ENCODE measurements around the gene RSPH9. TPM values are rescaled to one million over a fixed set of nuclear protein-coding genes. Genes with fewer than 3 reads are reported as not detected.

The RSPH9 gene
- total and polyA plus RNA-seq, 2 donors from 2014 or later = 0.16 to 0.45 TPM

GRCh38 chr6:43673444-43674084 is 28.7 kb downstream of the RSPH9 start:
- Histone ChIP-seq H3K4me3 (ENCODE audit: low read length in 3 of 3) (no peak overlapping the region), H3K9me3 (ENCODE audit: control insufficient read depth in 2 of 3, insufficient read depth in 1 of 3, low read length in 3 of 3) (no peaks in the 10 kb centered on the region), H3K27me3 (ENCODE audit: control insufficient read depth, insufficient read depth, low read length) (no peaks in the 10 kb centered on the region), H3K36me3 (ENCODE audit: control insufficient read depth in 2 of 3, insufficient read depth in 3 of 3, low read length in 3 of 3) (peaks cover 2 to 57% (median 30%) of the 10 kb centered on the region in 3 donors), H3K27ac (ENCODE audit: low read depth in 2 of 2, low read length in 2 of 2) (no peak overlapping the region), H3K4me1 (ENCODE audit: control insufficient read depth in 2 of 3, insufficient read depth in 2 of 3, low read depth in 1 of 3, low read length in 3 of 3) (peaks cover under 1 to 3% (median 3%) of the 10 kb centered on the region in 3 donors), H3K9ac (ENCODE audit: low read length in 3 of 3) (peak overlapping the region in 1 of 3 donors; percentile 26)
- DNase-seq = peak in 4 of 5 donors; percentile 77 to 95 (median 85)
- intact Hi-C loops (cut with DNase I) = no loop called here
- FAIRE-seq = no peak
- TF ChIP-seq CTCF (IDR thresholded peaks at IDR 0.05; ENCODE audit: borderline replicate concordance, extremely low read depth, insufficient read depth) = no peak

- H3K27ac ChIP-seq (ENCODE audit: low read depth in 2 of 2, low read length in 2 of 2) = no peak overlapping the region
- FAIRE-seq (no peak), DNase-seq (no peak)
- no peak overlapping the region for H3K9ac ChIP-seq (ENCODE audit: low read length in 3 of 3)
- intact Hi-C loops (cut with DNase I) = no loop called here
- H3K27me3 ChIP-seq (ENCODE audit: control insufficient read depth, insufficient read depth, low read length) = no peaks in the 10 kb centered on the region
- peaks cover 2 to 64% (median 30%) of the 10 kb centered on the region in 3 donors for H3K36me3 ChIP-seq (ENCODE audit: control insufficient read depth in 2 of 3, insufficient read depth in 3 of 3, low read length in 3 of 3)
- H3K4me1 ChIP-seq (ENCODE audit: control insufficient read depth in 2 of 3, insufficient read depth in 2 of 3, low read depth in 1 of 3, low read length in 3 of 3) = no peaks in the 10 kb centered on the region
- no peak overlapping the region for H3K4me3 ChIP-seq (ENCODE audit: low read length in 3 of 3)
- no peaks in the 10 kb centered on the region for H3K9me3 ChIP-seq (ENCODE audit: control insufficient read depth in 2 of 3, insufficient read depth in 1 of 3, low read length in 3 of 3)
- TF ChIP-seq CTCF (IDR thresholded peaks at IDR 0.05; ENCODE audit: borderline replicate concordance, extremely low read depth, insufficient read depth) = no peak
Observed at GRCh38 chr6:43674291-43674690, 29.5 kb downstream of the RSPH9 start.

GRCh38 chr6:43674921-43675320 is 30.1 kb downstream of the RSPH9 start:
- no peaks in the 10 kb centered on the region for H3K27me3 ChIP-seq (ENCODE audit: control insufficient read depth, insufficient read depth, low read length)
- no peak for FAIRE-seq
- intact Hi-C loops (cut with DNase I) = no loop called here
- TF ChIP-seq CTCF (IDR thresholded peaks at IDR 0.05; ENCODE audit: borderline replicate concordance, extremely low read depth, insufficient read depth) = no peak
- no peaks in the 10 kb centered on the region for H3K9me3 ChIP-seq (ENCODE audit: control insufficient read depth in 2 of 3, insufficient read depth in 1 of 3, low read length in 3 of 3)
- no peaks in the 10 kb centered on the region for H3K4me1 ChIP-seq (ENCODE audit: control insufficient read depth in 2 of 3, insufficient read depth in 2 of 3, low read depth in 1 of 3, low read length in 3 of 3)
- peaks cover 3 to 68% (median 30%) of the 10 kb centered on the region in 3 donors for H3K36me3 ChIP-seq (ENCODE audit: control insufficient read depth in 2 of 3, insufficient read depth in 3 of 3, low read length in 3 of 3)
- H3K4me3 ChIP-seq (ENCODE audit: low read length in 3 of 3) = no peak overlapping the region
- DNase-seq = no peak
- H3K27ac ChIP-seq (ENCODE audit: low read depth in 2 of 2, low read length in 2 of 2) = no peak overlapping the region
- no peak overlapping the region for H3K9ac ChIP-seq (ENCODE audit: low read length in 3 of 3)
